ENCODE measurements around the gene LNX1. TPM values are rescaled to one million over a fixed set of nuclear protein-coding genes. Genes with fewer than 3 reads are reported as not detected.

LNX1 gene
- total RNA-seq, 1 experiment from 2014 or later, result 1.7 TPM

DNA sequence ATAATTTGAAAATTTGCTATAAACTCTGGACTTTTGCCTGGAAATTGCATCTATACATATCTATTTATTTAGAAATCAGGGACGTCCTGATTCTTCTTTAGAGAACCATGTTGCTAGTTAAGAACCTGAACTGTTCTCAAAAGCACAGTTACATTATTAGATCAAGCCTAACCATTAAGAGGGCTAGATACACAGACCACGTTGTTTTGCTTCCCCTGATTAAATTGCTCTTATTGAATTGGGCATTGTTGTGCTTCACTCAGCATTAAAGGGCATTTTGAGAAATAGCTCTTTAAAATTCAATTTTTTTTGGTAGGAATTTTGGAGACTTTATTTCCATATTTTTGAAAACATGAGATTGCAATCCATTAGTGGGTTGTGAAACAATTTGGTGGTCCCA, 169.5 kb downstream of the LNX1 start:
- Histone ChIP-seq H2BK15ac (ENCODE audit: low read depth, low read length) (no peak overlapping the region), H2BK12ac (ENCODE audit: insufficient read length, low read depth, low read length) (no peak overlapping the region), H2AFZ (ENCODE audit: low read length) (no peak overlapping the region), H3K14ac (ENCODE audit: insufficient read depth, low read length) (no peak overlapping the region), H3K27ac (ENCODE audit: insufficient read length, low read depth, low read length) (no peak overlapping the region), H3K4ac (ENCODE audit: low read depth, low read length) (no peak overlapping the region), H2BK5ac (ENCODE audit: insufficient read length, low read length) (no peak overlapping the region), H4K5ac (ENCODE audit: insufficient read length, low read depth, low read length) (no peak overlapping the region), H2BK20ac (ENCODE audit: low read depth, low read length, poor library complexity, severe bottlenecking) (no peak overlapping the region), H2BK120ac (ENCODE audit: low read depth, low read length, poor library complexity, severe bottlenecking) (no peak overlapping the region), H3K4me1 (ENCODE audit: insufficient read depth, low read length) (no peaks in the 10 kb centered on the region), H2AK5ac (ENCODE audit: insufficient read length, low read length) (no peak overlapping the region), H3K9me3 (ENCODE audit: control insufficient read depth, low read depth, low read length) (no peaks in the 10 kb centered on the region), H3K4me2 (ENCODE audit: insufficient read depth, insufficient read length, low read length) (no peak overlapping the region), H4K20me1 (ENCODE audit: control insufficient read depth, insufficient read depth, insufficient read length) (no peaks in the 10 kb centered on the region), H3K27me3 (ENCODE audit: insufficient read depth, low read length) (no peaks in the 10 kb centered on the region), H3K23ac (ENCODE audit: insufficient read length, low read depth, low read length) (no peak overlapping the region), H3K56ac (ENCODE audit: insufficient read length, low read depth, low read length) (no peak overlapping the region), H4K91ac (ENCODE audit: insufficient read length, low read depth, low read length) (no peak overlapping the region), H4K8ac (replicated peaks; ENCODE audit: insufficient read length, low read depth, low read length) (no peak overlapping the region), H3K18ac (ENCODE audit: insufficient read length, low read depth, low read length) (no peak overlapping the region), H3K79me1 (ENCODE audit: insufficient read depth, low read depth, low read length, poor library complexity, severe bottlenecking) (no peaks in the 10 kb centered on the region), H3K9ac (ENCODE audit: extremely low read depth, insufficient read length, low read length) (no peak overlapping the region), H3K79me2 (ENCODE audit: insufficient read depth, low read length) (no peaks in the 10 kb centered on the region), H3T11ph (ENCODE audit: low read length) (no peak overlapping the region), H3K23me2 (ENCODE audit: insufficient read length, low read depth, low read length, poor library complexity, severe bottlenecking) (no peaks in the 10 kb centered on the region)
- TF ChIP-seq, protein P1, sequence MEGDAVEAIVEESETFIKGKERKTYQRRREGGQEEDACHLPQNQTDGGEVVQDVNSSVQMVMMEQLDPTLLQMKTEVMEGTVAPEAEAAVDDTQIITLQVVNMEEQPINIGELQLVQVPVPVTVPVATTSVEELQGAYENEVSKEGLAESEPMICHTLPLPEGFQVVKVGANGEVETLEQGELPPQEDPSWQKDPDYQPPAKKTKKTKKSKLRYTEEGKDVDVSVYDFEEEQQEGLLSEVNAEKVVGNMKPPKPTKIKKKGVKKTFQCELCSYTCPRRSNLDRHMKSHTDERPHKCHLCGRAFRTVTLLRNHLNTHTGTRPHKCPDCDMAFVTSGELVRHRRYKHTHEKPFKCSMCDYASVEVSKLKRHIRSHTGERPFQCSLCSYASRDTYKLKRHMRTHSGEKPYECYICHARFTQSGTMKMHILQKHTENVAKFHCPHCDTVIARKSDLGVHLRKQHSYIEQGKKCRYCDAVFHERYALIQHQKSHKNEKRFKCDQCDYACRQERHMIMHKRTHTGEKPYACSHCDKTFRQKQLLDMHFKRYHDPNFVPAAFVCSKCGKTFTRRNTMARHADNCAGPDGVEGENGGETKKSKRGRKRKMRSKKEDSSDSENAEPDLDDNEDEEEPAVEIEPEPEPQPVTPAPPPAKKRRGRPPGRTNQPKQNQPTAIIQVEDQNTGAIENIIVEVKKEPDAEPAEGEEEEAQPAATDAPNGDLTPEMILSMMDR (conservative IDR thresholded peaks at IDR 0.05), result no peak
- H3K36me3 Mint-ChIP-seq (ENCODE audit: insufficient read depth in 1 of 3, low read depth in 3 of 3), result peaks cover 3 to 10% (median 7%) of the 10 kb centered on the region in 3 experiments; a peak in 5 of 7 replicates
- WGBS (ENCODE audit: extremely low coverage, insufficient read length, low lambda C conversion rate), result no CpG with 5 or more reads among the region's 2 CpGs
- no peaks in the 10 kb centered on the region for H3K9me3 Mint-ChIP-seq
- no peaks in the 10 kb centered on the region for H3K27me3 Mint-ChIP-seq (ENCODE audit: low read depth)
- DNase-seq, result no peak
- H3K4me1 Mint-ChIP-seq, result no peaks in the 10 kb centered on the region
- H3K27ac Mint-ChIP-seq, result no peak overlapping the region
- H3K4me3 Mint-ChIP-seq, result no peak overlapping the region
